Lower leg skin (tissue), 3 donors: ENCODE measurements around the gene TOMM34.

Experiments used
- POLR2A ChIP-seq, 2 donors: fragments of 450-650 bp; IDR thresholded peaks; one replicate each; pipeline ENCODE4 v1.6.1; 2016 to 2017; ENCODE audit warnings: antibody characterized with exemption in 2 of 2, mild to moderate bottlenecking in 1 of 2, moderate library complexity in 1 of 2
- TF ChIP-seq, protein P1 (sequence below), 3 donors: fragments of 450-650 bp; IDR thresholded peaks; one replicate each; pipeline ENCODE4 v1.5.1; 2016; ENCODE audit warnings: antibody characterized with exemption in 3 of 3, mild to moderate bottlenecking in 3 of 3, moderate library complexity in 2 of 3

DNA sequence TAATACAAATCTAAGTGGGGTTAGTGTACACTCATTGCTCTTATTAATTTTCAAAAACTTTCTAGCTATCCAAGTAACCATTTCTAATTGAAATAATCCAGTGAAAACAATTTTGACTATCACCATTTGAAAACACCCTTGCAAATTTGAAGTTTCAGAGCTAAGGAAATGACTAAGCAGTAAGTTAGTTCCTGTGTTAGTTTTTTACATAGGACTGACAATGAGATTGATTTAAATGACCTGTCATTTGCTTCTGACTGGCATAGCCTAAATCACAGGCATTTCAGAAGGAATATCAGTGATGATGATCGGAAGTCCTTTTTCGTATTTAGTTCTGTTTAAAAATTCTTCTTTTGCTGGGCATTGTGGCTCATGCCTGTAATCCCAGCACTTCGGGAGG, 33.1 kb upstream of the TOMM34 start:
- TF ChIP-seq, protein P1, sequence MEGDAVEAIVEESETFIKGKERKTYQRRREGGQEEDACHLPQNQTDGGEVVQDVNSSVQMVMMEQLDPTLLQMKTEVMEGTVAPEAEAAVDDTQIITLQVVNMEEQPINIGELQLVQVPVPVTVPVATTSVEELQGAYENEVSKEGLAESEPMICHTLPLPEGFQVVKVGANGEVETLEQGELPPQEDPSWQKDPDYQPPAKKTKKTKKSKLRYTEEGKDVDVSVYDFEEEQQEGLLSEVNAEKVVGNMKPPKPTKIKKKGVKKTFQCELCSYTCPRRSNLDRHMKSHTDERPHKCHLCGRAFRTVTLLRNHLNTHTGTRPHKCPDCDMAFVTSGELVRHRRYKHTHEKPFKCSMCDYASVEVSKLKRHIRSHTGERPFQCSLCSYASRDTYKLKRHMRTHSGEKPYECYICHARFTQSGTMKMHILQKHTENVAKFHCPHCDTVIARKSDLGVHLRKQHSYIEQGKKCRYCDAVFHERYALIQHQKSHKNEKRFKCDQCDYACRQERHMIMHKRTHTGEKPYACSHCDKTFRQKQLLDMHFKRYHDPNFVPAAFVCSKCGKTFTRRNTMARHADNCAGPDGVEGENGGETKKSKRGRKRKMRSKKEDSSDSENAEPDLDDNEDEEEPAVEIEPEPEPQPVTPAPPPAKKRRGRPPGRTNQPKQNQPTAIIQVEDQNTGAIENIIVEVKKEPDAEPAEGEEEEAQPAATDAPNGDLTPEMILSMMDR (IDR thresholded peaks at IDR 0.05) = no peak
- no peak for TF ChIP-seq POLR2A (IDR thresholded peaks at IDR 0.05)
